Stimulated activated naive CD8-positive, alpha-beta T cell treated with anti-CD3 and anti-CD28 coated beads, Interleukin-15, Interleukin-2, amounts not matched to agents 100 ng/mL and 50 ng/mL, for 24 hours (primary cell): Measurements from ENCODE around the gene CAMTA1.

Source experiments
- H3K27ac Mint-ChIP-seq: one replicate; pipeline ENCODE4 v1.8.0; 2021; ENCODE audit warnings: mild to moderate bottlenecking, mixed read lengths
- H3K27me3 Mint-ChIP-seq: one replicate; pipeline ENCODE4 v1.8.0; 2021; ENCODE audit warnings: mixed read lengths
- H3K36me3 Mint-ChIP-seq: one replicate; pipeline ENCODE4 v1.8.0; 2021; ENCODE audit warnings: low read depth, mixed read lengths
- H3K4me1 Mint-ChIP-seq: one replicate; pipeline ENCODE4 v1.8.0; 2021; ENCODE audit warnings: low read depth, mixed read lengths
- H3K4me3 Mint-ChIP-seq: one replicate; pipeline ENCODE4 v1.8.0; 2021; ENCODE audit warnings: mild to moderate bottlenecking, mixed read lengths
- H3K9me3 Mint-ChIP-seq: one replicate; pipeline ENCODE4 v1.8.0; 2021; ENCODE audit warnings: mixed read lengths

CAMTA1 gene

DNA sequence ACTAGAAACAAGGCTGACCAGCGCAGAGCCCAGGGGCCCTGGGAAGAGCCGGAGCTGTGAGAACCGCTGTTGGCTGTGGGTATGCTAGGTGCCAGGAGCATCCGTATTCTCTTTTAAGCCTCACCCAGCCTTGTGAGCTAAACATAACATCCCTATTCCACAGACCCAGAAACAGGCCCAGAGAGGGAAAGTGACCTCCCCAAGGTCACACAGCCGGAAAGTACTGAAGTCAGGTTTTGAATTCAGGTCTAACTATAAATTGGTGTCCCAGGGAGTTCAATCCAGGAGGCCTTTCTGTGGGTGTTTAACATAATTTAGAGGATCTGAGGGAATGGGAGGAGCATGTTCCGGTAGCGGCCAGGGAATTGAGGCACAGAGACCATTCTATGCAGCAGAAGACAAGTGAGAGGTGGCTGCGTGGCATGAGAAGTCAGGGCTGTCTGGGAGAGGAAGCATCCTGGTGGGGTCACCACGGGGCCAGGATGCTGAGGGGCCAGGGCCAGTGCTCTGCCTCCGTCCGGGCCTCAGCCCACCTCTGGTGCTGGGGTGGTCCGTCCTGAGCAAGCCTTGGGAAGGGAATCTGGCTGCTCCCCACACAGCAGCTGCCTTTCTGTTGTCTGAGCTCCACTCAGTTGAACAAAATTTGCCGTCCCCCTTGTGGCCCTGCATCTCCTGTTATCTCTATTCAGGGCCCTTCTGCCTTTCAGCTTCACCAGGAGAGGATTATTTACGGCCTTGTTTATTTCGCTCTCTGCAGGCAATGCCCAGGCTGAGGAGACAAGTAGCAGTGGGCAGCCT is 647.0 kb downstream of the CAMTA1 start:
- no peaks in the 10 kb centered on the region for H3K36me3 Mint-ChIP-seq

DNA sequence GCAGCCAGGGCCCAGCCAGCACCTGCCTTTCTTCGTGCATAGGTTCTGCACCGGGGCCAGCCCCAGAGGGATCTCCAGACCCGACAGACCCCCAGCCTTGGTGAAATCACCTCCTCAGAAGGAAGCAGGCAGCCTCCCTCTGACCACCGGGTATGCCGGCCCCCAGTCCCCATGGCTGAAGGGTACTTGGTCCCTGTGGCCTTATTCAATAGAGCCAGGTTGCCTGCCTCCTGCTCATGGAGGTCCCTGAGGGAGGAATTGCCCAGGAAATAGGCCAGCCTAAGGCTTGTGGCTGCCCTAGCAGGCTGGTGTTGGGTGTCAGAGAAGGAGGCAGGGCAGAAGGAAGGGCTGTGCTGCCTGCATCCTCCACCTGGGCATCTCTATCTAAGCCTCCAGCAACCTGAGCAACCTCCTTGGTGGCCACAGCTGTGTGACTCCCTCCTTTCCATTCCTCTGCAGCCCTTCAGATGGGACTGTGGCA is 647.7 kb downstream of the CAMTA1 start:
- Mint-ChIP-seq H3K27ac (no peak overlapping the region), H3K9me3 (peaks cover 3% of the 10 kb centered on the region), H3K4me1 (no peaks in the 10 kb centered on the region), H3K36me3 (no peaks in the 10 kb centered on the region), H3K4me3 (no peak overlapping the region), H3K27me3 (no peaks in the 10 kb centered on the region)

More for the DNA sequence above, 647.0 kb downstream of the CAMTA1 start:
- no peak overlapping the region for H3K27ac Mint-ChIP-seq
- no peak overlapping the region for H3K4me3 Mint-ChIP-seq
- peaks cover 3% of the 10 kb centered on the region for H3K9me3 Mint-ChIP-seq
- H3K4me1 Mint-ChIP-seq: no peaks in the 10 kb centered on the region
- H3K27me3 Mint-ChIP-seq: no peaks in the 10 kb centered on the region

DNA sequence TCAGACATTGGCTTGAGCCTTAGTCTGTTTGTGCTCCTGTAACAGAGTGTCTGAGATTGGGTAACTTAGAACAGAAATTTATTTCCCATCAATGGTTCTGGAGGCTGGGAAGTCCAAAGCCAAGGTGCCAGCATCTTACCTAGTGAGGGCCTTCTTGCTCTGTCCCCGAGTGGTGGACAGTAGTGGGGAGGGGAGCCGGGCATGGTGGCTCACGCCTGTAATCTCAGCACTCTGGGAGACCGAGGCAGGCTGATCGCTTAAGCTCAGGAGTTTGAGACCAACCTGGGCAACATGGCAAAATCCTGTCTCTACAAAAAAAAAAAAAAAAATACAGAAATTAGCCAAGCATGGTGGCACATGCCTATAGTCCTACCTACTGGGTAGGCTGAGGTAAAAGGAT is 649.3 kb downstream of the CAMTA1 start:
- peaks cover 3% of the 10 kb centered on the region for H3K9me3 Mint-ChIP-seq
- H3K4me1 Mint-ChIP-seq: no peaks in the 10 kb centered on the region
- H3K36me3 Mint-ChIP-seq: no peaks in the 10 kb centered on the region
- H3K27me3 Mint-ChIP-seq: no peaks in the 10 kb centered on the region
- H3K4me3 Mint-ChIP-seq: no peak overlapping the region
- H3K27ac Mint-ChIP-seq: no peak overlapping the region

DNA sequence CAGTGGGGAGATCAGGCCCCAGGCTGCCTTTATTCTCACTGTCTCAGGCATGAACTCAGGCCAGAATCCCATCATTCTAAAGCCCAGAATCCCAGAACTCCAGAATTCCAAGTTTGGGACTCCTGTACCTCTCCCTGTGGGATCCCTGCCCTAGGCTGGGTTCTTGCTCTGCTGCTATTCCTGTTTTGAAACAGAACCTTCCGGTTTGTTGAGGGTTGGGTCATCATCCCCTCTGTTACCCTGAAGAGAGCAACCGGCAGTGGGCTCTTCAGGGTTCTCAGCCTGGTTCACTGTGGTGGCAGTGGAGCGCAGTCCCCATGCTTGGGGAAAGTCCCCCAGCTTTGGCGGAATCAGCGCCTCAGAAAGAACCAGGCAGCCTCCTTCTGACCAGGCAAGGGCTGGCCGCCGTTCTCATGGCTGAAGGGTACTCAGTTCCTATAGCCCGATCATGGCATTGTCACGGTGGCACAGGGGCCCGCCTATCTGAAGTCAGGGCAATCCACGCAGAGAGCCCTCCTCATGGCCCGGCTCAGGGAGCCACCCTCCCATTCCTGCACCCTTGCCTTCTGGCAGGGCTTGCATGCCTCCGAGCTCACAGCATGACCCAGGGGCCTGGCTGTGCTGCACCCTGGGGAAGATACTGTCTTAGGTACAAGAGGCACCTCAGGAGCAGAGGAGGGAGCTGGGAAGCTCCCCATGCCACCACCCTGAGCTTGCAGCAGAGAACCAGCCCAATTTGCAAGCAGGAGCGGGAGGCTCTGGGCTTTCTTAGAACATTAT is 650.2 kb downstream of the CAMTA1 start:
- no peaks in the 10 kb centered on the region for H3K4me1 Mint-ChIP-seq
- H3K4me3 Mint-ChIP-seq: no peak overlapping the region
- no peaks in the 10 kb centered on the region for H3K36me3 Mint-ChIP-seq
- H3K27me3 Mint-ChIP-seq: no peaks in the 10 kb centered on the region
- H3K27ac Mint-ChIP-seq: no peak overlapping the region
- H3K9me3 Mint-ChIP-seq: peaks cover 3% of the 10 kb centered on the region

DNA sequence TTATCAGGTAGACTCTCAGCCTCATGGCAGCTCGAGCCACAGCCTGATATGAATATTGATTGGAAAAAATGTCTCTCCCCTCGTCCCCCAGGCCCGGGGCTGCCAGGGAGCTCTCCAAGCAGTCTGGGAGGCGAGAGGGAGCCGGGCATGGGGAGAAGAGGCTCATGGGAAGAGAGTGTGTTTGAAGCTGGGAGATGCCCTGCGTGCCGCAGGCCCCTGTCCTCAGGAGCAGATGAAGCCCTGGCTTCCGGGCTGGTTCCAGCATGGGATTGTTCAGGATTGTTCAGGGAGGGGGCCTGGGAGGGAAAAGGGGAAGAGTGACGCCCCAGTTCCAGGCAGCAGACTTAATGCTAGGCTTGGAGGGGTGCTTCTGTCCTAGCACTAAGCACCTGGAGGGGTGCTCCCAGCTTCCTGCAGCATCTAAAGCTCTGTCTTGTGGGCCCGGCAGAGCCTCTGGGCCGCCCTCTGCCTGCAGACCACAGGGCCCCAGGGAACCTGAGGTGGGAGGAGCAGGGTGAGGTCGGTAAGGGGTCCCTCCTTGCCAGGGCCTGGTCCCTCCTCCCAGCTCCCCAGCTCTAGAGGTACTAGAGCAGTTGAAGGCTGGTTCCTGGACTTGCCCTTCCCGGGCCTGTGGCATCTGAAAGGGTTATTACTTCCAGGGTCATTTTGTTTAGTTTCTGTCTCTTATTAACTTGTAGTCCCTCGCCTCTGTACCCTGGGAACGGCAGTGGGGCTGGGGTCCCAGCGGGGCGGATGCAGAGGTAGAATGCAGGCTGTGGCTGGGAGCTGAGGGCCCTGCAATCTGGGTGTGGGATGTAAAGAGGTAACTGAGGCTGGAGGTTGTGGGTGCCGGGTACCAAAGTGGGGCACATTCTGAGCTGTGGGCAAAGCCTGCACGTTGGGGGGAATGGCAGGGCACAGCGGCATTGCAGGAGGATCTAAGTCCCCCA is 651.1 kb downstream of the CAMTA1 start:
- Mint-ChIP-seq H3K27ac (no peak overlapping the region), H3K27me3 (no peaks in the 10 kb centered on the region), H3K9me3 (peaks cover 3% of the 10 kb centered on the region), H3K4me1 (no peaks in the 10 kb centered on the region), H3K4me3 (no peak overlapping the region), H3K36me3 (no peaks in the 10 kb centered on the region)

DNA sequence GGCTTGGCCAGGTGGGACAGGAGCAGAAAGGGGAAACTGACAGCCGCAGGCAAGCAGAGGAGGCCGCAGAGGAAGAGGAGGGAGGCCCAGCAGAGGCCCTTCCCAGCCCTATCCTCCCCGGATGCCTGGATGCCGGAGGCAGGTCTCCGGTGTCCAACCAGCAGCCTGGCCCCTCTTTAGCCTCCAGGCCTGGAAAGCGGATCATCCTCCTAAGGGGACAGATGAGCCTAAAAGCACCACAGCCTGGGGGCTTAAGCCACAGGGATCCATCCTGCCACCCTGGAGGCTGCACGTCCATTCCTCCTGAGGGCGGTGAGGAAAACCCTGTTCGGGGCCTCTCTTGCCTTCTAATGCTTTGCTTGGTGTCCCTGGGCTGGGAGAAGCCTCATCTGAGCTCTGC is 651.8 kb downstream of the CAMTA1 start:
- H3K36me3 Mint-ChIP-seq: no peaks in the 10 kb centered on the region
- H3K4me3 Mint-ChIP-seq: no peak overlapping the region
- no peak overlapping the region for H3K27ac Mint-ChIP-seq
- H3K4me1 Mint-ChIP-seq: no peaks in the 10 kb centered on the region
- no peaks in the 10 kb centered on the region for H3K27me3 Mint-ChIP-seq
- H3K9me3 Mint-ChIP-seq: peaks cover 3% of the 10 kb centered on the region

DNA sequence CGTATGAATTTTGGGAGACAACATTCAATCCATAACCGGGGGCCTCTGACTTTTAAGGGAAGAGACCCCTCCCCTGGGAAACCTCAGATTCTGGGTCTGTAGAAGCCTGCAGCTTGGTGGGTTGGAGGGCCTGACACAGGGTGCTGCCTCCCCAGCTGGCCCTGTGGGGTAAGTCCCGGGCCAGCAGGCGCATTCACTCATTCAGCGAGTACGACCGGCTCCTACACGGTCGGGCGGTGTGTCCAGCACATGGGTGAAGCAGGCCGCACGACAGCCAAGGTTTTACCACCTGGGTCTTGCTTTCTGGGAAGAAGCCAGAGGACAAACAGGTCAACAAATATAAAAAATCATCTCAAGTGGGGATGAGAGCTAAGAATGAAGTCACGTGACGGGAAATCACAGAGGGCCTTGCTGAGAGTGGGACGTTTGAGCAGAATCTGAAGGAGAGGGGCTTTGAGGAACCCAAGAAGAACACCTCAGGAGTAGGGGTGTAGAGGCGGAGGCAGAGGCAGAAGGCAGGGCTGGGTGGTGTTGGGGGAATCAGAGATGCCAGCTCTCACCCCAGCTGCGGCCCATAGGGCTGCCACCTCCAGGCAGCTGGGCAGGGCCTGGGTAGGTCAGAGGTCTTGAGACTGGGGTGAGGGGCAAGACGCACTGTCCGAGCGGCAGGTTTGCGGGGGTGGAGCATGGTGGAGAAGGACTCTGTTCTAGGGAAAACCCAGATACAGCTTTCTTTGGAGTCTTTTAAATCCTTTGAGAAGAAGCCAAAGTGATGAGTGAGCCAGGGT is 652.5 kb downstream of the CAMTA1 start:
- H3K36me3 Mint-ChIP-seq: no peaks in the 10 kb centered on the region
- H3K9me3 Mint-ChIP-seq: peaks cover 3% of the 10 kb centered on the region
- H3K27ac Mint-ChIP-seq: no peak overlapping the region
- no peaks in the 10 kb centered on the region for H3K4me1 Mint-ChIP-seq
- H3K27me3 Mint-ChIP-seq: no peaks in the 10 kb centered on the region
- H3K4me3 Mint-ChIP-seq: no peak overlapping the region

DNA sequence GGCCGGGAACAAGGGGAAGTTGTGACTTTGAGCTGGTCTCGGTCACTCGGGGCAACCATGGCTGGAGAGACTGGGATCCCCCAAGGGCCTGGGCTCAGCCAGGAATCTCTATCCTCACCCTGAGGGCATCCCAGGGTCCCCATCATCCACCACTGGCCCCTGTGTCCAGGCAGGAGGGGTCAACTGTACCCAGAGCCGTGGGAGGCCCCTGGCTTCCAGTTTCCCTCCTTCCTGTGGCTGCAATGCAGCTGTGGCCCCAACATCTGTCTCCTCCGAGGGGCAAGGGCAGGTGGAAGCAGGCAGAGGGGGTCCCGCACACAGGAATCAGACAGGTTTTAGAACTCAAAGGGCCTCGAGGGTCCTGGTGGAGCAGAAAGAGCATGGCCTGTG is 653.1 kb downstream of the CAMTA1 start:
- H3K27me3 Mint-ChIP-seq: no peaks in the 10 kb centered on the region
- no peak overlapping the region for H3K4me3 Mint-ChIP-seq
- H3K9me3 Mint-ChIP-seq: peaks cover 3% of the 10 kb centered on the region
- no peaks in the 10 kb centered on the region for H3K36me3 Mint-ChIP-seq
- no peak overlapping the region for H3K27ac Mint-ChIP-seq
- H3K4me1 Mint-ChIP-seq: no peaks in the 10 kb centered on the region

DNA sequence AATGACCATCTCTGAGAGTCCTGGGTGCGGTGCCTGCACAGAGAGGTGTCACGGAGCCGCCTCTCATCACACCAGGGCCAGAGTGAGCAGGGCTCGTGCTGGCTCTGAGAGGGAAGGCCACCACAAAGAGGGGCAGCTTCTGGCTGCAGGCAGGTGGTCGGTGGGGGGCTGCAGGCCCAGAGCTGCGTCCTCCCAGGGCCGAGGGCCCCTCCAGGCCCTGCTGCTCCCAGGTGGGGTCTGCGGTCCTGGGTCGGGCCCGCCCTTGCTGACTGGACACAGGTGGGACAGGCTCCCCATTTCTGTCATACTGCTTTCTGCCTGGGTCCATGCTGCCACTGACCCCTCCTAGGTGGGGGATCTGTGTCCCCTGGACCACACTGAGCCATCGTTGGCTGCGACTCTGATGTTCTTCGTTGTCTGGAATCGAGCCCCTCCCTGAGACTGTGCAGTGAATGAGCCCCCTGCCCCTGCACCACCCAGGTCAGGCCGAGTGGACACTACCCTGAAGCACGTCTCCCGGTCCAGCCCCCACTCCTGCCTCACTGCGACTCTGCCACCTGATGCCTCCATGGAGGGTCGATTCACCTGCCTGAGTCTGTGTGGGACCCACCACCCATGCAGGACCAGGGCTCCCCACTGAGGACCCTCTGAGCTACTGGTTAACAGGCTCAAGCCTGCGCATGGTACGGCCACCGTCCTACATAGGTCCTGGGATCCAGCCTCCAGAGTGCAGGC is 653.8 kb downstream of the CAMTA1 start:
- H3K9me3 Mint-ChIP-seq: peaks cover 2% of the 10 kb centered on the region
- no peak overlapping the region for H3K4me3 Mint-ChIP-seq
- H3K4me1 Mint-ChIP-seq: no peaks in the 10 kb centered on the region
- no peak overlapping the region for H3K27ac Mint-ChIP-seq
- H3K36me3 Mint-ChIP-seq: no peaks in the 10 kb centered on the region
- no peaks in the 10 kb centered on the region for H3K27me3 Mint-ChIP-seq

DNA sequence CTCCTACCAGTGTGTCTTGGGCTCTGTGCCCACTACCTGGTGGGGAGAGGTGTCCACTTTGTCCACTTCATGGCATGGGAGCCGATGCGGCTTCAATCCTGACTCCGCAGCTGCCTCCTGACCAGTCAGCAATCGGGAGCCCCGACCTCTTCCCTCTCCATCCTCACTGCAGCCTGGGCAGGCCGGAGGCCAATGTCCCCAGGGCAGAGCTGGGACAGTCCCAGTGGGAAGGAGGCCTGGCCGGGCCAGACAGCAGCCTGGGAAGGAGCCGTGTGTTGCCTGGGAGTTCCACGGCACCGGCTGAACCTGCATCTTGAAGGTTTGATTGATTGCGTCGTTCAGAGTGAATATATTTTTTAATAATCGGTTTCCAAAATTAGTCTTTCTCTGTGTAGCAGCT is 654.9 kb downstream of the CAMTA1 start:
- Mint-ChIP-seq H3K4me3 (no peak overlapping the region), H3K36me3 (no peaks in the 10 kb centered on the region), H3K27ac (no peak overlapping the region), H3K4me1 (no peaks in the 10 kb centered on the region), H3K9me3 (no peaks in the 10 kb centered on the region), H3K27me3 (no peaks in the 10 kb centered on the region)

DNA sequence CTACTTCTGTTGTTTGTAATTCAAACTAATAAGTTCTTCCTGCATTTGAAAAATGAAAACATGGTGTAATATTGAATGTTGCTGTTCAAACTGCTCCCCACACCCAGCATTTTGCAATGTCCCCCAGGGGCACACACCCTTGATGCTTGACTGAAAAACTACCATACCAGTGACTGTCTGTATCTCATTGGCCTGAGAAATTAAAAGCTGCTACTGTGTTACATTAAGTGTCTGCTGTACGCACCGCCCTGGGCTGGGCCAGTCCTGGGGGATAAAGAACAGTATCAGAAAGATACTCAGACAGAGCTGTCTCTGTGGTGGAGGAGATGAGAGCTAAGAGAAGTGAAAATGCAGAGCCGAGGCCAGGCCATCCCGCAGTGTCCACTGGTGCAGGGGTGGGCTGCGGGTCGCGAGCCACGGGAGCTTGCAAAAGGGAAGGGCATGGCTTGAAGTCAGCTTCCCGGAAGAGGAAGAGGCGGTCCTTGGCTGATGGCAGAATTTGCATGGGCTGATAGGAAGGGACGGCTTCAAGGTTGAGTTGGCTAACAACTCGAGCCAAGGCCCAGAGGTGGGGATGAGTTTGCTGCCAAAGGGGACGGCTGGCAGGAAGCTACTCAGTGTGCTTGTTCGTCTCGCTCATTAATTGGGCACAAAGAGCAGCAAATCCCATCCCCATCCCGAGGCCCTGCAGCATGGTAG is 656.0 kb downstream of the CAMTA1 start:
- H3K4me3 Mint-ChIP-seq: no peak overlapping the region
- no peaks in the 10 kb centered on the region for H3K4me1 Mint-ChIP-seq
- no peak overlapping the region for H3K27ac Mint-ChIP-seq
- H3K27me3 Mint-ChIP-seq: no peaks in the 10 kb centered on the region
- no peaks in the 10 kb centered on the region for H3K9me3 Mint-ChIP-seq
- H3K36me3 Mint-ChIP-seq: no peaks in the 10 kb centered on the region

DNA sequence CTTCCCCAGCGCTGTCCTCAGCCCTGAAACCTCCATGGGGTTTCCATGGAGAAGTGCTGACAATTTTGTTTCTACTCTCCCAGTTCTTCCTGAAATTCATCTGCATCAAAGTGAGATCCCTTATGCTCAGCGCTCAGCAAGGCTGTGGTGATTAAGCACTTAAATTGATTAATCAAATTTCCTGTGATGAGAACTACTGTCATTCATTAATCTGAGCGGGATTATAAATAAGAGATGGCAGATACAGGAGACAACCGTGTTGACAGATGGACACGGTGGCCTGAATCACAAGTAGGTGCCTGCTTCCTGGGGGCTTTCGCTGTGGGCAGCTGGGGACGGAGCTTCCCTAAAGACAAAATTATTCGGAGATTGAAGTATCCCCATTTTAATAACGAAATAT is 656.8 kb downstream of the CAMTA1 start:
- H3K4me1 Mint-ChIP-seq: no peaks in the 10 kb centered on the region
- H3K4me3 Mint-ChIP-seq: no peak overlapping the region
- no peaks in the 10 kb centered on the region for H3K9me3 Mint-ChIP-seq
- H3K36me3 Mint-ChIP-seq: no peaks in the 10 kb centered on the region
- H3K27me3 Mint-ChIP-seq: no peaks in the 10 kb centered on the region
- no peak overlapping the region for H3K27ac Mint-ChIP-seq

DNA sequence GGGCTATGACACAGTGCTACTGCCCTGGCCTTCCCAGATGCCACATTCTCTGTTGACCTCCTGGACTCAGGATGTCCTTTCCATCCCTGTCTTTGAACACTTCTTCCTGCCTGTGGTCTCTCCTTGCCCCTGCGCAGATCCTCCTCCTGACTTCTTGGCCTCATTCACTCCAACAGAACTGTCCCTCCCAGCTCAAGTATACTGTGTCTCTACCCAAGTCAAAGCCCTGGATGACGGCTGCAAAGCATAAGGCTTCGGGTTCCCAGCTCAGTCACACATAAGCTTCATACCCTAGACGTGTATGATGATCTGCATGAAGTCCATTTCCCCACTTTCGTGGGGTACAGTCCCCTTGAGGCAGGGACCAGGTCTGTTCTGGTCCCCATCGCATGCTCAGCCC is 657.7 kb downstream of the CAMTA1 start:
- no peaks in the 10 kb centered on the region for H3K9me3 Mint-ChIP-seq
- H3K4me1 Mint-ChIP-seq: no peaks in the 10 kb centered on the region
- H3K4me3 Mint-ChIP-seq: no peak overlapping the region
- no peaks in the 10 kb centered on the region for H3K36me3 Mint-ChIP-seq
- no peak overlapping the region for H3K27ac Mint-ChIP-seq
- H3K27me3 Mint-ChIP-seq: no peaks in the 10 kb centered on the region
